Nephron progenitor cell (in vitro differentiated cells): ENCODE data around the gene MLIP.

Experiments used
- DNase-seq: peaks from one replicate; pipeline ENCODE4 v3.0.0; 2021
- H3K27ac Mint-ChIP-seq: 2 replicates; pipeline ENCODE4 v1.8.0; 2021; ENCODE audit warnings: mild to moderate bottlenecking, moderate library complexity, mixed read lengths
- H3K27me3 Mint-ChIP-seq: 2 replicates; pipeline ENCODE4 v1.8.0; 2021; ENCODE audit warnings: mild to moderate bottlenecking, low read depth, mixed read lengths; ENCODE audit not compliant: poor library complexity
- H3K36me3 Mint-ChIP-seq: 2 replicates; pipeline ENCODE4 v1.8.0; 2021; ENCODE audit warnings: low read depth, mixed read lengths
- H3K4me1 Mint-ChIP-seq: 2 replicates; pipeline ENCODE4 v1.8.0; 2021; ENCODE audit warnings: mixed read lengths
- H3K4me3 Mint-ChIP-seq: 2 replicates; pipeline ENCODE4 v1.8.0; 2021; ENCODE audit warnings: mild to moderate bottlenecking, moderate library complexity, mixed read lengths
- H3K9me3 Mint-ChIP-seq: 2 replicates; pipeline ENCODE4 v1.8.0; 2021; ENCODE audit warnings: mild to moderate bottlenecking, moderate library complexity, mixed read lengths
- CTCF ChIP-seq: fragments of 200-600 bp; sonication (generic); IDR thresholded peaks from 2 replicates; pipeline ENCODE4 v1.5.0; 2021; ENCODE audit warnings: antibody characterized with exemption

The MLIP gene

GRCh38 chr6:54216336-54216735, 105.1 kb downstream of the MLIP start:
- Mint-ChIP-seq H3K27me3 (no peaks in the 10 kb centered on the region), H3K27ac (no peak overlapping the region), H3K36me3 (no peaks in the 10 kb centered on the region), H3K4me3 (no peak overlapping the region), H3K9me3 (no peaks in the 10 kb centered on the region), H3K4me1 (no peaks in the 10 kb centered on the region)
- no peak for DNase-seq
- TF ChIP-seq CTCF = no peak

GRCh38 chr6:54217018-54217417, 105.8 kb downstream of the MLIP start:
- Mint-ChIP-seq H3K27ac (no peak overlapping the region), H3K4me1 (no peaks in the 10 kb centered on the region), H3K27me3 (no peaks in the 10 kb centered on the region), H3K36me3 (no peaks in the 10 kb centered on the region), H3K9me3 (no peaks in the 10 kb centered on the region), H3K4me3 (no peak overlapping the region)
- no peak for DNase-seq
- no peak for TF ChIP-seq CTCF

GRCh38 chr6:54222217-54222616, 111.0 kb downstream of the MLIP start:
- Mint-ChIP-seq H3K9me3 (peaks cover 19% of the 10 kb centered on the region), H3K4me1 (no peaks in the 10 kb centered on the region), H3K4me3 (no peak overlapping the region), H3K36me3 (no peaks in the 10 kb centered on the region), H3K27me3 (no peaks in the 10 kb centered on the region), H3K27ac (no peak overlapping the region)
- TF ChIP-seq CTCF = no peak
- no peak for DNase-seq

GRCh38 chr6:54232703-54233102, 121.5 kb downstream of the MLIP start:
- no peak overlapping the region for H3K27ac Mint-ChIP-seq
- peaks cover 6% of the 10 kb centered on the region for H3K4me1 Mint-ChIP-seq
- no peaks in the 10 kb centered on the region for H3K9me3 Mint-ChIP-seq
- no peaks in the 10 kb centered on the region for H3K36me3 Mint-ChIP-seq
- H3K4me3 Mint-ChIP-seq = no peak overlapping the region
- TF ChIP-seq CTCF = no peak
- H3K27me3 Mint-ChIP-seq = no peaks in the 10 kb centered on the region
- DNase-seq = no peak

GRCh38 chr6:54234539-54234938, 123.3 kb downstream of the MLIP start:
- H3K9me3 Mint-ChIP-seq = no peaks in the 10 kb centered on the region
- H3K4me1 Mint-ChIP-seq = peaks cover 16% of the 10 kb centered on the region
- DNase-seq = no peak
- no peaks in the 10 kb centered on the region for H3K36me3 Mint-ChIP-seq
- H3K27me3 Mint-ChIP-seq = no peaks in the 10 kb centered on the region
- H3K4me3 Mint-ChIP-seq = no peak overlapping the region
- H3K27ac Mint-ChIP-seq = no peak overlapping the region
- TF ChIP-seq CTCF = no peak

- H3K9me3 Mint-ChIP-seq = no peaks in the 10 kb centered on the region
- peak overlapping the region; percentile 76 for H3K27ac Mint-ChIP-seq
- no peaks in the 10 kb centered on the region for H3K36me3 Mint-ChIP-seq
- no peak for DNase-seq
- TF ChIP-seq CTCF = no peak
- peaks cover 16% of the 10 kb centered on the region for H3K4me1 Mint-ChIP-seq
- H3K27me3 Mint-ChIP-seq = no peaks in the 10 kb centered on the region
- H3K4me3 Mint-ChIP-seq = no peak overlapping the region
These were observed 125.7 kb downstream of the MLIP start for GRCh38 chr6:54236984-54237383.
